ENCODE measurements around the gene ZNF683. TPM values are rescaled to one million over a fixed set of nuclear protein-coding genes. Genes with fewer than 3 reads are reported as not detected.
A peak's percentile ranks its signal among the peaks of the same experiment; 100 is the strongest.

Gene ZNF683
- total and polyA plus RNA-seq, 9 of the 15 experiments (the other 6 are each of a cell fraction or from before 2014, with no cell fraction given) = not detected

- TF ChIP-seq MAX (CRISPR knock-in tag; IDR thresholded peaks at IDR 0.05) = peak; percentile 50; the same call in 1 of the 2 replicates
- no peak for TF ChIP-seq FOXJ3 (CRISPR knock-in tag; IDR thresholded peaks at IDR 0.05)
- no peak for TF ChIP-seq HBP1 (CRISPR knock-in tag; IDR thresholded peaks at IDR 0.05)
- no peak for TF ChIP-seq HNRNPH1 (optimal IDR thresholded peaks at IDR 0.05; ENCODE audit: low read depth, low read length)
- no peak for TF ChIP-seq SPI1 (IDR thresholded peaks at IDR 0.05; ENCODE audit: borderline replicate concordance, low read depth, low read length)
- TF ChIP-seq HLTF (IDR thresholded peaks at IDR 0.05) = no peak
- peak; percentile 77 for TF ChIP-seq PRDM10 (IDR thresholded peaks at IDR 0.05; ENCODE audit: partially characterized antibody)
- TF ChIP-seq NR2C1 (IDR thresholded peaks at IDR 0.05) = peak; percentile 71
- TF ChIP-seq NR2C1 (tag; IDR thresholded peaks at IDR 0.05) = peak; percentile 64
- TF ChIP-seq NFIC (IDR thresholded peaks at IDR 0.05) = no peak
- TF ChIP-seq FOSL1 (tag; conservative IDR thresholded peaks at IDR 0.05) = peak; percentile 64
- TF ChIP-seq NFYB (IDR thresholded peaks at IDR 0.05; ENCODE audit: extremely low read depth, insufficient read length) = peak; percentile 30
- TF ChIP-seq CBX2 (IDR thresholded peaks at IDR 0.05; ENCODE audit: insufficient read depth, low read length, poor library complexity, severe bottlenecking) = no peak
- peak; percentile 37 for TF ChIP-seq ARID1B (IDR thresholded peaks at IDR 0.05)
- 0 out of 2 replicates have a peak, but pooled peaks have one; percentile 33 for TF ChIP-seq GATAD2A (IDR thresholded peaks at IDR 0.05)
- peak; percentile 39 for TF ChIP-seq ZFP36 (IDR thresholded peaks at IDR 0.05; ENCODE audit: low read depth, low read length, partially characterized antibody)
These were observed 20.8 kb downstream of the ZNF683 start (continued) for GRCh38 chr1:26351590-26352337.
